ENCODE data around the gene SLC39A11. TPM values are rescaled to one million over a fixed set of nuclear protein-coding genes. Genes with fewer than 3 reads are reported as not detected.
A peak's percentile ranks its signal among the peaks of the same experiment; 100 is the strongest.

Gene SLC39A11
- total and polyA plus RNA-seq, 2 of the 13 experiments (the other 11 are each of a cell fraction or from before 2014, with no cell fraction given): 17.2 to 31.5 TPM

DNA sequence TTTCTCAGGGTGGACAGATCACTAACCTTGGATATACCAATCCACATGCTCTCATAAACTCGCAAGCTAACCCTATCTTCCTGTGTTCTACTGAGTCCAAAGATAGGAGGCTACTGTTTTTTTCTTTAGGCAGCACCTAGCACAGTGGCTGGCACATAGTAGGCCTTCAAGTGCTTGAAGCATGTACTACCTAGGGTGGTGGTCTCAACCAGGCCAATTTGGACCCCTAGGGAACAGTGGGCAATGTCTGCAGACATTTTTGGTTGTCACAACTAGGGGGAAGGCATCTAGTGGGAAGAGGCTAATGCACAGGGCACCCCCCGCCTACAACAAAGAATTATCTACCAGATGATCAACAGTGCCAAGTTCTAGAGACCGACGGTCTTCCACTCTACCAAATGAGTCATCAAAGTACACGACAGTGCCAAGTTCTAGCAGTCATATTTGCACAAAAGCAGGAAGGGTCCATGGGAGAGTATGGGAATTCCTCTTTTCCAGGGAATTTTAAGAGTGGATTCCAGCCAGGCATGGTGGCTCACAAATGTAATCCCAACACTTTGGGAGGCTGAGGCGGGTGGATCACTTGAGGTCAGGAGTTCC, 390.3 kb downstream of the SLC39A11 start (continued):
- TF ChIP-seq CTCF (CRISPR knock-in tag; IDR thresholded peaks at IDR 0.05): no peak
- TF ChIP-seq THRA (CRISPR knock-in tag; IDR thresholded peaks at IDR 0.05; ENCODE audit: borderline replicate concordance): peak; percentile 22; the same call in 1 of the 2 replicates
- TF ChIP-seq, protein P1, sequence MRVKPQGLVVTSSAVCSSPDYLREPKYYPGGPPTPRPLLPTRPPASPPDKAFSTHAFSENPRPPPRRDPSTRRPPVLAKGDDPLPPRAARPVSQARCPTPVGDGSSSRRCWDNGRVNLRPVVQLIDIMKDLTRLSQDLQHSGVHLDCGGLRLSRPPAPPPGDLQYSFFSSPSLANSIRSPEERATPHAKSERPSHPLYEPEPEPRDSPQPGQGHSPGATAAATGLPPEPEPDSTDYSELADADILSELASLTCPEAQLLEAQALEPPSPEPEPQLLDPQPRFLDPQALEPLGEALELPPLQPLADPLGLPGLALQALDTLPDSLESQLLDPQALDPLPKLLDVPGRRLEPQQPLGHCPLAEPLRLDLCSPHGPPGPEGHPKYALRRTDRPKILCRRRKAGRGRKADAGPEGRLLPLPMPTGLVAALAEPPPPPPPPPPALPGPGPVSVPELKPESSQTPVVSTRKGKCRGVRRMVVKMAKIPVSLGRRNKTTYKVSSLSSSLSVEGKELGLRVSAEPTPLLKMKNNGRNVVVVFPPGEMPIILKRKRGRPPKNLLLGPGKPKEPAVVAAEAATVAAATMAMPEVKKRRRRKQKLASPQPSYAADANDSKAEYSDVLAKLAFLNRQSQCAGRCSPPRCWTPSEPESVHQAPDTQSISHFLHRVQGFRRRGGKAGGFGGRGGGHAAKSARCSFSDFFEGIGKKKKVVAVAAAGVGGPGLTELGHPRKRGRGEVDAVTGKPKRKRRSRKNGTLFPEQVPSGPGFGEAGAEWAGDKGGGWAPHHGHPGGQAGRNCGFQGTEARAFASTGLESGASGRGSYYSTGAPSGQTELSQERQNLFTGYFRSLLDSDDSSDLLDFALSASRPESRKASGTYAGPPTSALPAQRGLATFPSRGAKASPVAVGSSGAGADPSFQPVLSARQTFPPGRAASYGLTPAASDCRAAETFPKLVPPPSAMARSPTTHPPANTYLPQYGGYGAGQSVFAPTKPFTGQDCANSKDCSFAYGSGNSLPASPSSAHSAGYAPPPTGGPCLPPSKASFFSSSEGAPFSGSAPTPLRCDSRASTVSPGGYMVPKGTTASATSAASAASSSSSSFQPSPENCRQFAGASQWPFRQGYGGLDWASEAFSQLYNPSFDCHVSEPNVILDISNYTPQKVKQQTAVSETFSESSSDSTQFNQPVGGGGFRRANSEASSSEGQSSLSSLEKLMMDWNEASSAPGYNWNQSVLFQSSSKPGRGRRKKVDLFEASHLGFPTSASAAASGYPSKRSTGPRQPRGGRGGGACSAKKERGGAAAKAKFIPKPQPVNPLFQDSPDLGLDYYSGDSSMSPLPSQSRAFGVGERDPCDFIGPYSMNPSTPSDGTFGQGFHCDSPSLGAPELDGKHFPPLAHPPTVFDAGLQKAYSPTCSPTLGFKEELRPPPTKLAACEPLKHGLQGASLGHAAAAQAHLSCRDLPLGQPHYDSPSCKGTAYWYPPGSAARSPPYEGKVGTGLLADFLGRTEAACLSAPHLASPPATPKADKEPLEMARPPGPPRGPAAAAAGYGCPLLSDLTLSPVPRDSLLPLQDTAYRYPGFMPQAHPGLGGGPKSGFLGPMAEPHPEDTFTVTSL (CRISPR knock-in tag; IDR thresholded peaks at IDR 0.05; ENCODE audit: borderline replicate concordance): peak; percentile 48; the same call in 1 of the 2 replicates
- peak; percentile 61; the same call in 1 of the 2 replicates for TF ChIP-seq RXRB (CRISPR knock-in tag; IDR thresholded peaks at IDR 0.05; ENCODE audit: borderline replicate concordance)
- peak in 1 of 2 experiments; percentile 63; a peak in 1 of 4 replicates for TF ChIP-seq EP300 (IDR thresholded peaks at IDR 0.05; ENCODE audit: low read depth in 2 of 2, low read length in 2 of 2)
- no peak; the same call in 1 of the 2 replicates for TF ChIP-seq EP300 (CRISPR knock-in tag; IDR thresholded peaks at IDR 0.05; ENCODE audit: borderline replicate concordance)
- TF ChIP-seq, protein P2, sequence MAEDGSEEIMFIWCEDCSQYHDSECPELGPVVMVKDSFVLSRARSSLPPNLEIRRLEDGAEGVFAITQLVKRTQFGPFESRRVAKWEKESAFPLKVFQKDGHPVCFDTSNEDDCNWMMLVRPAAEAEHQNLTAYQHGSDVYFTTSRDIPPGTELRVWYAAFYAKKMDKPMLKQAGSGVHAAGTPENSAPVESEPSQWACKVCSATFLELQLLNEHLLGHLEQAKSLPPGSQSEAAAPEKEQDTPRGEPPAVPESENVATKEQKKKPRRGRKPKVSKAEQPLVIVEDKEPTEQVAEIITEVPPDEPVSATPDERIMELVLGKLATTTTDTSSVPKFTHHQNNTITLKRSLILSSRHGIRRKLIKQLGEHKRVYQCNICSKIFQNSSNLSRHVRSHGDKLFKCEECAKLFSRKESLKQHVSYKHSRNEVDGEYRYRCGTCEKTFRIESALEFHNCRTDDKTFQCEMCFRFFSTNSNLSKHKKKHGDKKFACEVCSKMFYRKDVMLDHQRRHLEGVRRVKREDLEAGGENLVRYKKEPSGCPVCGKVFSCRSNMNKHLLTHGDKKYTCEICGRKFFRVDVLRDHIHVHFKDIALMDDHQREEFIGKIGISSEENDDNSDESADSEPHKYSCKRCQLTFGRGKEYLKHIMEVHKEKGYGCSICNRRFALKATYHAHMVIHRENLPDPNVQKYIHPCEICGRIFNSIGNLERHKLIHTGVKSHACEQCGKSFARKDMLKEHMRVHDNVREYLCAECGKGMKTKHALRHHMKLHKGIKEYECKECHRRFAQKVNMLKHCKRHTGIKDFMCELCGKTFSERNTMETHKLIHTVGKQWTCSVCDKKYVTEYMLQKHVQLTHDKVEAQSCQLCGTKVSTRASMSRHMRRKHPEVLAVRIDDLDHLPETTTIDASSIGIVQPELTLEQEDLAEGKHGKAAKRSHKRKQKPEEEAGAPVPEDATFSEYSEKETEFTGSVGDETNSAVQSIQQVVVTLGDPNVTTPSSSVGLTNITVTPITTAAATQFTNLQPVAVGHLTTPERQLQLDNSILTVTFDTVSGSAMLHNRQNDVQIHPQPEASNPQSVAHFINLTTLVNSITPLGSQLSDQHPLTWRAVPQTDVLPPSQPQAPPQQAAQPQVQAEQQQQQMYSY (CRISPR knock-in tag; IDR thresholded peaks at IDR 0.05): no peak
- peak; percentile 64; the same call in 1 of the 2 replicates for TF ChIP-seq HIC2 (CRISPR knock-in tag; IDR thresholded peaks at IDR 0.05; ENCODE audit: low read depth)
- no peak for TF ChIP-seq NR2F6 (IDR thresholded peaks at IDR 0.05)
- peak; percentile 34; the same call in 1 of the 2 replicates for TF ChIP-seq NR2F6 (CRISPR knock-in tag; IDR thresholded peaks at IDR 0.05)
- no peak for TF ChIP-seq TRIM22 (IDR thresholded peaks at IDR 0.05)

All from HepG2 (cell line).